Prostate gland (tissue), 2 donors: ENCODE data around the gene FGF5.

Experiments
- CTCF ChIP-seq, 4 experiments: fragments of 200-600 bp in 2 of 4; fragments of 450-650 bp in 2 of 4; sonication (generic) in 2 of 4; IDR thresholded peaks; 1 replicate in 3 of 4; 2 replicates in 1 of 4; pipeline ENCODE4 v1.5.1; 2016 to 2019; ENCODE audit warnings: antibody characterized with exemption in 4 of 4, mild to moderate bottlenecking in 2 of 4, moderate library complexity in 2 of 4
- POLR2A ChIP-seq: fragments of 450-650 bp; IDR thresholded peaks from one replicate; pipeline ENCODE4 v1.6.1; 2016; ENCODE audit warnings: antibody characterized with exemption, mild to moderate bottlenecking
- POLR2AphosphoS5 ChIP-seq: sonication (generic); formaldehyde crosslinking; IDR thresholded peaks from one replicate; pipeline ENCODE4 v1.6.1; 2017; ENCODE audit warnings: antibody characterized with exemption

DNA sequence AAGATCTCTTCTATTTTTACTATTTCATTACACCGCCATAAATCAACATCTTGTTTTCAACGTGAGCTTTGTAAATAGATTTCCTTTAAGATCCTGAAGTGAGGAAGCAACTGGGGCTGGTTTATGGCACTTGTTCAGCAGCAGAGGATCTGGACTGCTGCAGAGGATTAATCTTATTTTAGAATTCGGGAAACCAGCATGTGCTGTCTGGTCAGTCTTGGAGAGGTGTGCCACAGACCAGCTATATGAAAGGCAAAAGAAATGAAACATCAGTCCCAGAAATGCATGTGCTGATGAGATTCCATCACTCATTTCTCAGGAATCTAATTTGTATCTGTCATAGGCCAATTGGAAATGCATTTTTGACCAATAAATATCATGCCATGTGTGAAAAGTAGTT, 45.8 kb upstream of the FGF5 start:
- no peak for TF ChIP-seq POLR2A
- TF ChIP-seq CTCF (IDR thresholded peaks at IDR 0.05): no peak
- TF ChIP-seq POLR2AphosphoS5: no peak
